ENCODE results near the gene PURA. TPM values are rescaled to one million over a fixed set of nuclear protein-coding genes. Genes with fewer than 3 reads are reported as not detected.

The PURA gene
- total and polyA plus RNA-seq, 2 donors (not counting 3 experiments of a cell fraction or from before 2014, with no cell fraction given) = 1.3 to 8.2 TPM

DNA sequence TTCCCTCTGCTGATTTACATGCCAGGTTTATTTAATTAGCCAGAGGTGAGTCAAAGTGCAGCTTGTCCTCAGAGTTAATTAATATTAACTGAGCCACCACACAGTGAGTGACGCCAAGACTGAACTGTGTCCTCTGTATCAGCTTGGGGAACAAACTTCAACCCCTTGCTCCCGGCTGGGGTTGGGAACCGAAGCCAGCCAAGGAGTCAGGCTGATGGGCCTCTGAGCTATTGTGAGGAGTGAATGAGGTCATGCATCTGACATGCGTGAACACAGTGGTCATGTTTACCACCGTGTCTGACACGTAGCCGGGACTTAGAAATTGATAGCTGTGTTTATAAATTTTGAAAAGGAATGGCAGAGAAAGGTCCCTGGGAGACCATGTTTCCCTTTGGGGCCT, 28.9 kb downstream of the PURA start:
- intact Hi-C loops (cut with micrococcal nuclease) = no loop called here
- no peaks in the 10 kb centered on the region for H4K20me1 ChIP-seq (replicated peaks; ENCODE audit: control insufficient read depth, extremely low read depth, insufficient read depth, low read length)
- TF ChIP-seq JUN (IDR thresholded peaks at IDR 0.05; ENCODE audit: borderline replicate concordance, insufficient read depth, insufficient read length, low read depth) (no peak), POLR2AphosphoS5 (IDR thresholded peaks at IDR 0.05; ENCODE audit: insufficient read depth, low read depth, low read length) (no peak), FOS (IDR thresholded peaks at IDR 0.05; ENCODE audit: borderline replicate concordance, insufficient read depth, low read length) (no peak), POLR2A (IDR thresholded peaks at IDR 0.05; ENCODE audit: low read depth, low read length) (no peak), GATA2 (IDR thresholded peaks at IDR 0.05; ENCODE audit: insufficient read depth, insufficient read length, low read depth, low read length) (no peak), EZH2 (IDR thresholded peaks at IDR 0.05; ENCODE audit: borderline replicate concordance, low read depth, low read length, severe bottlenecking) (no peak), MYC (IDR thresholded peaks at IDR 0.05; ENCODE audit: low read depth, low read length) (no peak)
- TF ChIP-seq, protein P1, sequence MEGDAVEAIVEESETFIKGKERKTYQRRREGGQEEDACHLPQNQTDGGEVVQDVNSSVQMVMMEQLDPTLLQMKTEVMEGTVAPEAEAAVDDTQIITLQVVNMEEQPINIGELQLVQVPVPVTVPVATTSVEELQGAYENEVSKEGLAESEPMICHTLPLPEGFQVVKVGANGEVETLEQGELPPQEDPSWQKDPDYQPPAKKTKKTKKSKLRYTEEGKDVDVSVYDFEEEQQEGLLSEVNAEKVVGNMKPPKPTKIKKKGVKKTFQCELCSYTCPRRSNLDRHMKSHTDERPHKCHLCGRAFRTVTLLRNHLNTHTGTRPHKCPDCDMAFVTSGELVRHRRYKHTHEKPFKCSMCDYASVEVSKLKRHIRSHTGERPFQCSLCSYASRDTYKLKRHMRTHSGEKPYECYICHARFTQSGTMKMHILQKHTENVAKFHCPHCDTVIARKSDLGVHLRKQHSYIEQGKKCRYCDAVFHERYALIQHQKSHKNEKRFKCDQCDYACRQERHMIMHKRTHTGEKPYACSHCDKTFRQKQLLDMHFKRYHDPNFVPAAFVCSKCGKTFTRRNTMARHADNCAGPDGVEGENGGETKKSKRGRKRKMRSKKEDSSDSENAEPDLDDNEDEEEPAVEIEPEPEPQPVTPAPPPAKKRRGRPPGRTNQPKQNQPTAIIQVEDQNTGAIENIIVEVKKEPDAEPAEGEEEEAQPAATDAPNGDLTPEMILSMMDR (IDR thresholded peaks at IDR 0.05; ENCODE audit: extremely low read depth in 1 of 2, insufficient read depth in 1 of 2, low read depth in 1 of 2, low read length in 2 of 2) = no peak
- TF ChIP-seq, protein P2, sequence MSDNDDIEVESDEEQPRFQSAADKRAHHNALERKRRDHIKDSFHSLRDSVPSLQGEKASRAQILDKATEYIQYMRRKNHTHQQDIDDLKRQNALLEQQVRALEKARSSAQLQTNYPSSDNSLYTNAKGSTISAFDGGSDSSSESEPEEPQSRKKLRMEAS (IDR thresholded peaks at IDR 0.05; ENCODE audit: insufficient read depth, insufficient read length) = no peak

More for the DNA sequence above, 28.9 kb downstream of the PURA start:
- dilution Hi-C loops (cut with MboI; ENCODE audit: extremely low pct_ligation_motif_present, low sequenced_read_pairs) = no loop called here
- no peaks in the 10 kb centered on the region for H3K79me2 ChIP-seq (ENCODE audit: control insufficient read depth, insufficient read depth, low read length)
- no peak for DNase-seq (ENCODE audit: low read depth, low spot score)
- no peak overlapping the region for H3K9ac ChIP-seq (replicated peaks; ENCODE audit: extremely low read depth, insufficient read depth, low read length)
- H3K9me3 ChIP-seq (replicated peaks; ENCODE audit: control insufficient read depth, insufficient read depth, low read length) = no peaks in the 10 kb centered on the region
- FAIRE-seq = no peak
- no peak overlapping the region for H3K27ac ChIP-seq (ENCODE audit: insufficient read depth, low read depth, low read length)
- no TSS peak for BruUV-seq (replicated peaks)
- H2AFZ ChIP-seq (ENCODE audit: low read depth, low read length) = no peak overlapping the region
- H3K27me3 ChIP-seq (ENCODE audit: control insufficient read depth in 2 of 2, insufficient read depth in 2 of 2, low read length in 2 of 2) = peaks cover 0 to 6% of the 10 kb centered on the region in 2 experiments
- H3K4me1 ChIP-seq (ENCODE audit: control insufficient read depth, extremely low read depth, insufficient read depth, low read length) = no peaks in the 10 kb centered on the region
- no peak overlapping the region for H3K4me2 ChIP-seq (ENCODE audit: insufficient read depth, low read length)
- ChIA-PET POLR2A (no interaction called here), CTCF (interaction anchor here (0.7 to 6.6 kb wide), 10 partner anchors 10 to 355 kb away, joined by 3 to 379 read pairs (median 16); partner anchors contain the start of gene PURA)
- H3K9me1 ChIP-seq (replicated peaks; ENCODE audit: control insufficient read depth, extremely low read depth, insufficient read depth, low read length) = no peaks in the 10 kb centered on the region
- H3K4me3 ChIP-seq (replicated peaks in 1 of 3; ENCODE audit: insufficient read depth in 1 of 3, low read depth in 1 of 3, low read length in 3 of 3) = no peak overlapping the region
- H3K36me3 ChIP-seq (ENCODE audit: control insufficient read depth in 2 of 2, extremely low read depth in 1 of 2, insufficient read depth in 2 of 2, low read length in 2 of 2) = no peaks in the 10 kb centered on the region
